Measurements from ENCODE around the gene KRTAP5-4. TPM values are rescaled to one million over a fixed set of nuclear protein-coding genes. Genes with fewer than 3 reads are reported as not detected.
"Not testable (repeated sequence)": the region's sequence is repeated elsewhere in the genome, so short reads cannot be mapped to it uniquely, and the experiment has no call there.

The KRTAP5-4 gene
- total and polyA plus RNA-seq, 2 donors (not counting 3 experiments of a cell fraction or from before 2014, with no cell fraction given), result not detected

- POLR2A ChIA-PET, result no interaction called here
- intact Hi-C loops (cut with micrococcal nuclease) (no loop called here), dilution Hi-C loops (cut with MboI; ENCODE audit: extremely low pct_ligation_motif_present, low sequenced_read_pairs) (no loop called here)
Observed at GRCh38 chr11:1665313-1665712, 43.4 kb upstream of the KRTAP5-4 start.

GRCh38 chr11:1662699-1663283, 40.9 kb upstream of the KRTAP5-4 start:
- H3K9me1 ChIP-seq (replicated peaks; ENCODE audit: control insufficient read depth, extremely low read depth, insufficient read depth, low read length); dilution Hi-C loops (cut with MboI; ENCODE audit: extremely low pct_ligation_motif_present, low sequenced_read_pairs); H3K36me3 ChIP-seq (ENCODE audit: control insufficient read depth in 2 of 2, extremely low read depth in 1 of 2, insufficient read depth in 2 of 2, low read length in 2 of 2); DNase-seq (ENCODE audit: low read depth, low spot score); BruUV-seq (replicated peaks); FAIRE-seq; H4K20me1 ChIP-seq (replicated peaks; ENCODE audit: control insufficient read depth, extremely low read depth, insufficient read depth, low read length); H3K9me3 ChIP-seq (replicated peaks; ENCODE audit: control insufficient read depth, insufficient read depth, low read length); H3K4me1 ChIP-seq (ENCODE audit: control insufficient read depth, extremely low read depth, insufficient read depth, low read length); H2AFZ ChIP-seq (ENCODE audit: low read depth, low read length); H3K27me3 ChIP-seq (ENCODE audit: control insufficient read depth in 2 of 2, insufficient read depth in 2 of 2, low read length in 2 of 2); CTCF ChIA-PET; H3K9ac ChIP-seq (replicated peaks; ENCODE audit: extremely low read depth, insufficient read depth, low read length); intact Hi-C loops (cut with micrococcal nuclease); H3K27ac ChIP-seq (ENCODE audit: insufficient read depth, low read depth, low read length); H3K4me2 ChIP-seq (ENCODE audit: insufficient read depth, low read length); H3K79me2 ChIP-seq (ENCODE audit: control insufficient read depth, insufficient read depth, low read length); H3K4me3 ChIP-seq (replicated peaks in 1 of 3; ENCODE audit: insufficient read depth in 1 of 3, low read depth in 1 of 3, low read length in 3 of 3); POLR2A ChIA-PET: not testable (repeated sequence)

More at GRCh38 chr11:1665313-1665712, 43.4 kb upstream of the KRTAP5-4 start:
- TF ChIP-seq POLR2A (IDR thresholded peaks at IDR 0.05; ENCODE audit: low read depth, low read length) (no peak), FOS (IDR thresholded peaks at IDR 0.05; ENCODE audit: borderline replicate concordance, insufficient read depth, low read length) (no peak), GATA2 (IDR thresholded peaks at IDR 0.05; ENCODE audit: insufficient read depth, insufficient read length, low read depth, low read length) (no peak), JUN (IDR thresholded peaks at IDR 0.05; ENCODE audit: borderline replicate concordance, insufficient read depth, insufficient read length, low read depth) (no peak), MYC (IDR thresholded peaks at IDR 0.05; ENCODE audit: low read depth, low read length) (no peak), EZH2 (IDR thresholded peaks at IDR 0.05; ENCODE audit: borderline replicate concordance, low read depth, low read length, severe bottlenecking) (no peak)
- TF ChIP-seq, protein P1, sequence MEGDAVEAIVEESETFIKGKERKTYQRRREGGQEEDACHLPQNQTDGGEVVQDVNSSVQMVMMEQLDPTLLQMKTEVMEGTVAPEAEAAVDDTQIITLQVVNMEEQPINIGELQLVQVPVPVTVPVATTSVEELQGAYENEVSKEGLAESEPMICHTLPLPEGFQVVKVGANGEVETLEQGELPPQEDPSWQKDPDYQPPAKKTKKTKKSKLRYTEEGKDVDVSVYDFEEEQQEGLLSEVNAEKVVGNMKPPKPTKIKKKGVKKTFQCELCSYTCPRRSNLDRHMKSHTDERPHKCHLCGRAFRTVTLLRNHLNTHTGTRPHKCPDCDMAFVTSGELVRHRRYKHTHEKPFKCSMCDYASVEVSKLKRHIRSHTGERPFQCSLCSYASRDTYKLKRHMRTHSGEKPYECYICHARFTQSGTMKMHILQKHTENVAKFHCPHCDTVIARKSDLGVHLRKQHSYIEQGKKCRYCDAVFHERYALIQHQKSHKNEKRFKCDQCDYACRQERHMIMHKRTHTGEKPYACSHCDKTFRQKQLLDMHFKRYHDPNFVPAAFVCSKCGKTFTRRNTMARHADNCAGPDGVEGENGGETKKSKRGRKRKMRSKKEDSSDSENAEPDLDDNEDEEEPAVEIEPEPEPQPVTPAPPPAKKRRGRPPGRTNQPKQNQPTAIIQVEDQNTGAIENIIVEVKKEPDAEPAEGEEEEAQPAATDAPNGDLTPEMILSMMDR (IDR thresholded peaks at IDR 0.05; ENCODE audit: extremely low read depth in 1 of 2, insufficient read depth in 1 of 2, low read depth in 1 of 2, low read length in 2 of 2), result no peak
- Histone ChIP-seq H3K9ac (replicated peaks; ENCODE audit: extremely low read depth, insufficient read depth, low read length) (no peak overlapping the region), H2AFZ (ENCODE audit: low read depth, low read length) (no peak overlapping the region), H3K9me1 (replicated peaks; ENCODE audit: control insufficient read depth, extremely low read depth, insufficient read depth, low read length) (no peaks in the 10 kb centered on the region), H3K4me2 (ENCODE audit: insufficient read depth, low read length) (no peak overlapping the region), H3K4me3 (replicated peaks in 1 of 3; ENCODE audit: insufficient read depth in 1 of 3, low read depth in 1 of 3, low read length in 3 of 3) (no peak overlapping the region), H4K20me1 (replicated peaks; ENCODE audit: control insufficient read depth, extremely low read depth, insufficient read depth, low read length) (no peaks in the 10 kb centered on the region), H3K36me3 (ENCODE audit: control insufficient read depth in 2 of 2, extremely low read depth in 1 of 2, insufficient read depth in 2 of 2, low read length in 2 of 2) (no peaks in the 10 kb centered on the region), H3K4me1 (ENCODE audit: control insufficient read depth, extremely low read depth, insufficient read depth, low read length) (no peaks in the 10 kb centered on the region), H3K27me3 (ENCODE audit: control insufficient read depth in 2 of 2, insufficient read depth in 2 of 2, low read length in 2 of 2) (peaks cover 0 to 3% of the 10 kb centered on the region in 2 experiments), H3K9me3 (replicated peaks; ENCODE audit: control insufficient read depth, insufficient read depth, low read length) (no peaks in the 10 kb centered on the region), H3K27ac (ENCODE audit: insufficient read depth, low read depth, low read length) (no peak overlapping the region), H3K79me2 (ENCODE audit: control insufficient read depth, insufficient read depth, low read length) (no peaks in the 10 kb centered on the region)
- CTCF ChIA-PET, result no interaction called here
- no peak for FAIRE-seq
- DNase-seq (ENCODE audit: low read depth, low spot score), result no peak
- no TSS peak for BruUV-seq (replicated peaks)

DNA sequence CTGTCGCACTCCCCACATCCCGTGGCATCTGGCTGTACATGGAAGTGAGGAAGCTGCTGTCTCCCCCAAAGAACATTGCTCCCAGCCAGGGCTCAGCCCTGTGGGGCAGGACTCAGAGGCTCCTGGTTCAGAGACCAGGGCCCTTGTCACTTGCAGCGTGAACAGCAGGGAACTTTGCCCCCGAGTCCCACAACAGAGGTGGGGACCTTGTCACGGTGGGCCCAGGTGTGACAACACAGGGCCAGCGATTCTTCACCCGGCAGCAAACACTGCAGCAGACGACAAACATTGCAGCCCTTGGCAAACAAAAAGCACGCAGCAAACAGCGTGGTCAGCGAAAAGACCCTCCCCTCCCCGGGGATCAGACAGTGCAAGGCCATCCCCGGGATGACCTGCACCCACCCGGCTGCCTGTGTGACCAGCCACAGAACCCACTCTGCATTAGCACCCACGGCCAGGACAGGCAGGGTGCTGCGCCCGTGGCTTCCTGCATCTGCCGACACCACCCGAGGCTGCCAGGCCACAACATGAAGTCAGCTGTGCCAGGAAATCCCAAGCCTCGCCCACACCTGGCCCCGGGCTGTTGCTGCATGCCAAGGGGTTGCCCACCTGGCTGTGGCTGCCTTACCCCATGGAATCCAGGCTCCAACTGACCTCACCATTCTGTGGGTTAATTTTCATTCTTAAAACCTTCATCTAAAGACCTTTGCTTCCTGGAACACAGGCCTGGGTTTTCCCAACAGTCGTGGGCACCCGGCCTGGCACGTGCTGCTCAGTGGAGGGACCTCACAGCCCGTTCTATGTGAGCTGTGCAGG, 39.7 kb upstream of the KRTAP5-4 start:
- H2AFZ ChIP-seq (ENCODE audit: low read depth, low read length); intact Hi-C loops (cut with micrococcal nuclease); DNase-seq (ENCODE audit: low read depth, low spot score); H3K9me1 ChIP-seq (replicated peaks; ENCODE audit: control insufficient read depth, extremely low read depth, insufficient read depth, low read length); H3K9ac ChIP-seq (replicated peaks; ENCODE audit: extremely low read depth, insufficient read depth, low read length); dilution Hi-C loops (cut with MboI; ENCODE audit: extremely low pct_ligation_motif_present, low sequenced_read_pairs); BruUV-seq (replicated peaks); H3K36me3 ChIP-seq (ENCODE audit: control insufficient read depth in 2 of 2, extremely low read depth in 1 of 2, insufficient read depth in 2 of 2, low read length in 2 of 2); FAIRE-seq; H3K9me3 ChIP-seq (replicated peaks; ENCODE audit: control insufficient read depth, insufficient read depth, low read length); POLR2A ChIA-PET; H3K27me3 ChIP-seq (ENCODE audit: control insufficient read depth in 2 of 2, insufficient read depth in 2 of 2, low read length in 2 of 2); H3K4me3 ChIP-seq (replicated peaks in 1 of 3; ENCODE audit: insufficient read depth in 1 of 3, low read depth in 1 of 3, low read length in 3 of 3); H3K79me2 ChIP-seq (ENCODE audit: control insufficient read depth, insufficient read depth, low read length); H3K4me1 ChIP-seq (ENCODE audit: control insufficient read depth, extremely low read depth, insufficient read depth, low read length); H3K4me2 ChIP-seq (ENCODE audit: insufficient read depth, low read length); H3K27ac ChIP-seq (ENCODE audit: insufficient read depth, low read depth, low read length); H4K20me1 ChIP-seq (replicated peaks; ENCODE audit: control insufficient read depth, extremely low read depth, insufficient read depth, low read length): not testable (repeated sequence)
- CTCF ChIA-PET, result interaction anchor here (0.6 kb wide), 1 partner anchor 32 kb away, joined by 3 read pairs; no protein-coding TSS in a partner anchor

Data from endothelial cell of umbilical vein (primary cell).